ENCODE measurements around the gene FAM25G.

The FAM25G gene

DNA sequence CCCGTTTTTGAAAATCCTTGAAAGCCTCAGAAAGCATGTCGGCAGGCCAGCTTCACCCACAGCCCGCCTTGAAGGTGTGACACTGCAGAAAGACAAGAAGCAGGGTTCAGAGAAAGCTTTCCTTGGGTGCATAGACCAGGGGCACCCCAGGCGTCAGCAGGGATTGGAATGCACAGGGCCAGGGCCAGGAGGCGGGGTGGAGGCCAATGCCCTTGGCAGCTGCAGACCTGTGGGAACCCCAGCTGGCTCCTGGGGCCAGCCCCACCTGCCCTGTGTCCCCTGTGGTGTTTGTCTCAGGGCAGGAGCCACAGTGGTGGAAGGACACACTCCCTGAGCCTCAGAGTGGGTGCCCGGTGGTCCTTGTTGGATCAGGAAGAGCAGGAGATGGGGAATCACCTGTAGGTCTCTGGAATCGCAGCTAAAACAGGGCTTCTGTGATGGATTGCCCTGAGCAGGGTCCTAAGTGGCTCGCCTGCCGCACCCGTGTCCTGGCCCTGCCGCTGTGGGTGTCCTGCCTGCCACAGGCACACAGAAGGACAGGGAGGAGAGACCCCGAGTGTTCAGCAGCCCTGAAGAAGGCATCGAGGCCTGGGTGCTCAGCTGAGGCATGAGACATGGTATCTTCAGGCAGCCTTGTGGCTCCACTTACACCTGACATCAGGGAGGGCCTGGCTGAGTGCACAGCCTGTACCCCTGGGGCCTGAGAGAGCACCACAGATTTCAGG is 40.1 kb downstream of the FAM25G start:
- Mint-ChIP-seq H3K9me3 (no peaks in the 10 kb centered on the region), H3K4me1 (peaks cover 28% of the 10 kb centered on the region), H3K27ac (no peak overlapping the region), H3K27me3 (ENCODE audit: low read depth, poor library complexity) (peaks cover 2% of the 10 kb centered on the region), H3K36me3 (ENCODE audit: low read depth) (no peaks in the 10 kb centered on the region), H3K4me3 (no peak overlapping the region)
- TF ChIP-seq, protein P1, sequence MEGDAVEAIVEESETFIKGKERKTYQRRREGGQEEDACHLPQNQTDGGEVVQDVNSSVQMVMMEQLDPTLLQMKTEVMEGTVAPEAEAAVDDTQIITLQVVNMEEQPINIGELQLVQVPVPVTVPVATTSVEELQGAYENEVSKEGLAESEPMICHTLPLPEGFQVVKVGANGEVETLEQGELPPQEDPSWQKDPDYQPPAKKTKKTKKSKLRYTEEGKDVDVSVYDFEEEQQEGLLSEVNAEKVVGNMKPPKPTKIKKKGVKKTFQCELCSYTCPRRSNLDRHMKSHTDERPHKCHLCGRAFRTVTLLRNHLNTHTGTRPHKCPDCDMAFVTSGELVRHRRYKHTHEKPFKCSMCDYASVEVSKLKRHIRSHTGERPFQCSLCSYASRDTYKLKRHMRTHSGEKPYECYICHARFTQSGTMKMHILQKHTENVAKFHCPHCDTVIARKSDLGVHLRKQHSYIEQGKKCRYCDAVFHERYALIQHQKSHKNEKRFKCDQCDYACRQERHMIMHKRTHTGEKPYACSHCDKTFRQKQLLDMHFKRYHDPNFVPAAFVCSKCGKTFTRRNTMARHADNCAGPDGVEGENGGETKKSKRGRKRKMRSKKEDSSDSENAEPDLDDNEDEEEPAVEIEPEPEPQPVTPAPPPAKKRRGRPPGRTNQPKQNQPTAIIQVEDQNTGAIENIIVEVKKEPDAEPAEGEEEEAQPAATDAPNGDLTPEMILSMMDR (IDR thresholded peaks at IDR 0.05), result no peak
- no peak for DNase-seq

DNA sequence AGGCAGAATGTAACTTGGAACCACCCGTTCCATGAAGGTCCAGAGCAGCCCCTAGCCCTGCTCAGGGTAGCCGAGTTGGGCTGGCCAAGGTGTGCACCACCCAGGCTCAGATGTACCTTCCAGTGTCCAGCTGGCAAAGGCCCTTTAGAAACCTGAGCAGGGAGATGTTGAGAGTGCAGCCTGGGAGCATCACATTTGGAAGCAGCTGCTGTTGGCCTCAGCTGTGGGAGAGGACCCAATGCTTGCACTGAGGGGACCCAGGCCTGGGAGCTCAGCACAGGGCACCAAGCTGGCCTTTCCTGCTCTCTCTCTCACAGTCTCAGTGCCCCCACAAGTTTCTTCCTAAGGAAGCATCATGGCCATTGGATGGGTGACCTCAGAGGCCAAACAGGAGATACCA is 41.1 kb downstream of the FAM25G start:
- Mint-ChIP-seq H3K27ac (no peak overlapping the region), H3K36me3 (ENCODE audit: low read depth) (no peaks in the 10 kb centered on the region), H3K4me3 (no peak overlapping the region), H3K4me1 (peaks cover 28% of the 10 kb centered on the region), H3K27me3 (ENCODE audit: low read depth, poor library complexity) (peaks cover 2% of the 10 kb centered on the region), H3K9me3 (peaks cover 7% of the 10 kb centered on the region)
- TF ChIP-seq, protein P1 (IDR thresholded peaks at IDR 0.05), result no peak
- no peak for DNase-seq

GRCh38 chr10:47449979-47450378 is 41.5 kb downstream of the FAM25G start:
- Mint-ChIP-seq H3K27ac (no peak overlapping the region), H3K4me1 (peaks cover 28% of the 10 kb centered on the region), H3K9me3 (peaks cover 12% of the 10 kb centered on the region), H3K36me3 (ENCODE audit: low read depth) (no peaks in the 10 kb centered on the region), H3K27me3 (ENCODE audit: low read depth, poor library complexity) (peaks cover 2% of the 10 kb centered on the region), H3K4me3 (no peak overlapping the region)
- DNase-seq, result no peak
- TF ChIP-seq, protein P1 (IDR thresholded peaks at IDR 0.05), result no peak

DNA sequence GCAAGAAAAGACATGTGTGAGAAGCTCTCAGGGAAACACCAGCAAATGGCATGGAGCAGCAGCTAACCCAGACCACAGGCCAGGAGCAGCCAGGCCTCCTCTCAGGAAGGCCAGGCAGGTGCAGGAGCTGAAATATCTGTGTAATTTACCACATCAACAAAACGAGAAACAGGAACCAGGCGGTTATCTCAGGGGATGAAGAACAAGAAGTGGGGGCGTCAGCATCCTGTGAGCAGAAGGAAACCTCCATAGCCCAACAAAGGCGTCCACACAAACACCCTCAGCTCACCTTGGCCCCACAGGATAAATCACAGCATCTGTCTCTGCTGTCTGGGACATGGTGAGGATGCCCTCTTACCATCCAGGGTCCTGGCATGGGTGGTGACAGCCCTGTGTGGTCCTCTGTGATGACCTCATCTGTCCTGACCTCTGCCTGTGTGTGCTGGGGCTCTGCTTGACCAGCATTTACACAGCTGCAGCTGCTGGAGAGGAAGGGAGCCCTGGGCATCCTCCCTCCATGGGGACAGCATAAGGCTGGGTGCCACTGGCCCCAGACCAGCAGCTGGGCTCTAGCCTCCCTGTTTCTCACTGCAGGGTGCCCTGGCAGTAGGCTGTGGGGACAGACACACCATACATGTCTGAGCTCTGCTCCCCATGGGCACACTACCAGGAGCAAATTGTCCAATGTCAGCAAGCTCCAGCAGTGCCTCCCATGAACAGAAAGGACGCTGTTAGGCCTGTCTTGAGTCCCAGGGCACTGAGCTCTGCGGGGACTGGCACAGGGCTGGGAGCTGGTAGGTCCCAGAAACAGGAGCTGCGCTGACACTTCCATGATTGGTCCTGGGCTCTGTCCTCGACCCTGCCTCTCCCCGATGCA is 42.2 kb downstream of the FAM25G start:
- TF ChIP-seq, protein P1 (IDR thresholded peaks at IDR 0.05), result no peak
- Mint-ChIP-seq H3K27ac (no peak overlapping the region), H3K27me3 (ENCODE audit: low read depth, poor library complexity) (peaks cover 2% of the 10 kb centered on the region), H3K4me3 (no peak overlapping the region), H3K9me3 (peaks cover 12% of the 10 kb centered on the region), H3K4me1 (peaks cover 28% of the 10 kb centered on the region), H3K36me3 (ENCODE audit: low read depth) (no peaks in the 10 kb centered on the region)
- no peak for DNase-seq

GRCh38 chr10:47447705-47448104 is 43.8 kb downstream of the FAM25G start:
- Mint-ChIP-seq H3K27ac (no peak overlapping the region), H3K4me3 (no peak overlapping the region), H3K27me3 (ENCODE audit: low read depth, poor library complexity) (peaks cover 2% of the 10 kb centered on the region), H3K9me3 (peaks cover 16% of the 10 kb centered on the region), H3K36me3 (ENCODE audit: low read depth) (no peaks in the 10 kb centered on the region), H3K4me1 (peaks cover 22% of the 10 kb centered on the region)
- TF ChIP-seq, protein P1 (IDR thresholded peaks at IDR 0.05), result no peak
- no peak for DNase-seq
